NCI-H2029 treated with DMSO at 0.1 percent for 48 hours (cell line): Measurements from ENCODE around the gene ZBTB20.
A peak's percentile ranks its signal among the peaks of the same experiment; 100 is the strongest.

Experiments
- DNase-seq: peaks from one replicate; lab custom pipeline; 2025; lab: John Stamatoyannopoulos, UW

ZBTB20 gene

DNA sequence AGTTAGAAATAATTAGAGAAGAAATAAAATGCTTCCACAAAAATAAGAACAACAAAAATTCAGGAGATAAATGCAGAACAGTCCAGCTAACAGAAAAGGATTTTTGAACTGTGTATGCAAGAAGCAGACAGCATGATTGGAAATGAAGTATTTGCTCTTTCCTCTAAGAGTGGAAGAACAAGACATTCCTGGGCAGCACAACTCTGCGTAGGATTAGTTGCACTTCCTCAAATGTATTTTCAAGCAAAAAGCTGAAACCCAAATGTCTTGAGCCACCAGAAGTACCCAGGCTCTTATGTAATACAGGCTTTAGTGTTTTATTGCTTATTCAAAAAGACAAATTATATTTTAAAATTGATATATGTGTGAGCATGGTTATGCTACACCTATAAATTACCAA lies 127.2 kb downstream of the ZBTB20 start:
- no peak for DNase-seq

DNA sequence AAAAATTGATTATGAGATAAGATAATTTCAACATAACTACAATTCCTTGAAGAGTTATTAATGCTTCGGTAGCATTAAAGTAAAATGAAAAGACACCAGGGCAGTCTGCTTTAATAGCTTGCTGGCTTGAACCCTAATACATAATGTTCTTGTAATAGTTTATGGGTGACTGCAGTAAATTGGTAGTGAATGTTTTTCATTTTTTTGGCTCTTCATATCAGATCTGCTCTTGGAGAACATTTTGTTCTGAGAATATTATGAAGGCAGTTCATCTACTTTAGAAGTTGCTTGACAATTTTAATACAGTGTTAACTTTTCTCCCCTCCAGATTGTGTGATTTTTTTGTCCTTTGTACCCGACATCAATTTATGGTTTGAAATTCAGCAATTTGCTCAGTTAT lies 128.4 kb downstream of the ZBTB20 start:
- no peak for DNase-seq

DNA sequence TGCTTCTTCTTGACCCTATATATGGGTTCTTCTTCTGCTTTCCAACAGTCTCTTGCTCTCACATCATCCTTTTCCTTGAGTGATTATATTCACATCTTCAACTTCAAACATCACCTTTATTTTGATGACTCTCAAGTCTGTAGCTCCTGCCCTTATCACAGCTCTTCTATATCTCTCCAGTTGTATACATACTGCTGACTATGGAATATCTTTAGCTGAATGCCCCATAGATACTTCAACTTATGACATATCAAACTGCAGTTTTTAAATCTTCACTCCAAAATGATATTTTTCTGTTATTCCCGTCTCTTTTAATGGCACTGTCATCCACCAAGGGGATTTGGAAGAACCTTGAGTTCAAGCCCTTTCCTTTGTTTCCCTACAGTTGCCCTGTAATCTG lies 139.1 kb downstream of the ZBTB20 start:
- DNase-seq, result no peak

DNA sequence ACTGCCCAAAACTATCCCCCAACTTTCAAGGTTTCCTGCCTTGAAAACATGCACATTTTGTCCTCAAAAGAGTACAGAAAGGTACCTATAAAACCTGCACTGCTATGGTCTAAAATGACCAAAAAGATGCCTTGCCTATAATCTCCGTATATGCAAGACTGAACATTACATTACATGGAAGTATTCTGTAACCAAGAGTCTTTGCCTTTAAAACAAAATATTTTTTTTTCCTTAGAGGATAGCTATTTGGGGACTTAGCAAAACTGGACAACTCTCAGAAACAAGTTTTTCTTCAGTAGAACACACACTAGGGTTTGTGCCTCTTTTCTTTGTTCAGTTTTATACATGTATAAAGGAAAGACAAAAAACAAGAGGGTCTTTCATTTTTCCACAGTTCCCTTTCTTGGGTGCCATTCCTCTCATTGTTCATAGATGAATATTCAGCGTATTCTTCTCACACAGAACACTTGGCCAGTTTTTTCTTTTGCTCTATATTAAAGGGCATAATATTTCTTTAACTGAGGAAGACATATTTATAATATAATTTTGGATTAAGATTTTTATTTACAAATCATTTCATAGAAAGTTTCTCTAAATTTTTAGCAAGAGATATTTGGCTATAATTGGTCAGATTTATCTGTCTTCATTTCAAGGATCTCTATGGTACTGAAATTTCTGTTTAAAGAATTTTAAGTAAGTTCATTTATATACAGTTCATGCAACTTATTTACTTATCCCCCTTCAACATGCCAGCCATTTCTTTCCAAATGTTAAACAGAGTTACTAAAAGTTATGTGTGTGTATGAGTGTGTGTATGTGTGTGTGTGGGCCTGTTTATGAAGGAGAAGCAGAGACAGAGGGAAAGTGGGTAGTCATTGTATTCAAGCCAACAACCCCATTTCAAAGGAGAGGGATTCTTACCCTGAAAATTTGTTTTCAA lies 142.6 kb downstream of the ZBTB20 start:
- no peak for DNase-seq

DNA sequence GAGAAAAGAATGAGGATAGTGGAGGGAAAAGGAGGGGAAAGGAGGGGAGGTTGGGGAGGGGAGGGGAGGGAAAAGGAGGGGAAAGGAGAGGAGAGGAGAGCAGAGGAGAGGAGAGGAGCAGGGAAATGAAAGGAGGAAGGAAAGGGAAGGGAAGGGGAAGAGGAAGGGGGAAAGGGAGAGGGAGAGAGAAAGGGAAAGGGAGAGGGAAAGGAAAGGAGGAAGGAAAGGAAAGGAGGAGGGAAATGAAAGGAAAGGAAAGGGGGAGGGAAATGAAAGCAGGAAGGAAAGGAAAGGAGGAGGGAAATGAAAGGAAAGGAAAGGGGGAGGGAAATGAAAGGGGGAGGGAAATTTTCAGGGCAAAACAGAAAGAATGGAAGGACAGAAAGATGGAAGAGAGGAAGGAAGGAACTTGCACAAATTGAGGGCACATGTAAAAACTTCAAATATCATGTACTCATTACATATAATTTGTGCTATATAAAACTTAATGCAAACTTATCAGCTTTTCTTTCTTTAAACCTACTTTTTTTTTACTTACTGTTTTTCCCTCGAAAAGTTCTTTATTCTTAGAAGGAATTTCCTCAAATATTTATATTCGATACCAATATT lies 148.0 kb downstream of the ZBTB20 start:
- DNase-seq, result no peak

DNA sequence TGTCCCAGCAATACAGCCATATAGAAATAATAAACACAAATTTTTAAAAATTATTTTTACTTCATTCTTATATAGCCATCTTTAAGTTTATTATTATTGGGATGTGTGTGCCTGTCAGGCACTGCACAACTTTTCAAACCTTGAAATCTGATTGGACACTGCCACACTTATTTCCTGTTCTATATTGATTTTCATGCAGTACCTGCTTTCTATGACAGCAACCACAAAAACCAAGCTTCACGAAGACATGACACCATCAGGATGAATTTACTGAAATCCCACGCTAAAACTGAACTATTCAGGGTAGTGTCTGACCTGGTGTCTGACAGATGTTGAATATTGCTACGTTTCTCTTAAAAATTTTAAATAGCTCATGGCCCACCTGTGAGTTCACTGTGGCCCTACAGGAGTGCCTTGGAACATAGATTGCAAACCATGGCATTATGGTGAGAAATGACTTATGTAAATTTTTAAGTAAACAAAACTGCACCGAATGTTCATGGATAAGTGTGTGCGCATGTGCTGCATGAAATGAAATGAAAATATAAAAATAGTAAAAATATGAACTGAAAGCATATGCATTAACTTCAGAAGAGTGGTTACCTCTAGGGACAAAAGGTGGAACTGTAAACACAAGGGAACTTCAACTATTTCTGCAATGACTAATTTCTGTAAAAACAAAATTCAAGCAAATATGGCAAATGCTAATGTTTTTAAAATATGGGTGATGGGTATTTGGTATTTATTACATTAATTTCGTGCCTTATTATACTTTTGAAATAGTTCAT lies 152.3 kb downstream of the ZBTB20 start:
- DNase-seq, result no peak

DNA sequence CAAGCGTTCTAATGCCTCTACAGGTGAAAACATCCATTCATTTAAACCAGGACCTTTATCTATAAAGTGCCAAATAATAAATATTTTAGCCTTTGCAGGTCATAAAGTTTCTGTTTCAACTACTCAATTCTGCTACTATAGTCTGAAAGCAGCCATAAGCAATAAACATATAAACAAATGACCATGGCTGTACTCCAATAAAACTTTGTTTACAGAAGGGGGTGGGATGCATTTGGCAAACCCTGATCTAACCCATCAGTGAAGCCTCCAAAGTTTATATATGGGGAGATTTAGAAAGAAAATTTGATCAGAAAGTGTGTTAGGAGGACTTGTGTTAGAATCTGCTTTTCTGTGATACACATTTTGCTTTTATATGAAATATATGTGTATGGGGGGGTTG lies 161.3 kb downstream of the ZBTB20 start:
- no peak for DNase-seq

DNA sequence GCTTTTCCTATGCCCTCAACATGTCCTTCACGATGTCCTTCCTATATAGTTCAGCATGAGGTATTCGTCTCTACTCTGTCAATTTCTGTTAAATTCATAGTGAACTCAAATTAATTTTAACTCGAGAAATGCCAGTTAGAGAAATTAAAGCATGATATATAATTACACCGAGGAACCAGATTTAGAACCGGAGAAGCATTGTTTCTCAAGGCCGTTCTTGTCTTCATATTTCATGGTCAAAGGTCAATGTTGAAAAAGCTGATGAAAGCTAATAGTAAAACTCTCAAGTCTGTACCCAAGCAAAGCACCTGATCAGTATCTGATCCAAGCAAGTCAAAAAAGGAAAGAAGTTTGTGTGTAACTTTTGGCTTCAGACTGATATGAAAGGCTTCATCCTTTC lies 163.8 kb downstream of the ZBTB20 start:
- DNase-seq, result no peak

DNA sequence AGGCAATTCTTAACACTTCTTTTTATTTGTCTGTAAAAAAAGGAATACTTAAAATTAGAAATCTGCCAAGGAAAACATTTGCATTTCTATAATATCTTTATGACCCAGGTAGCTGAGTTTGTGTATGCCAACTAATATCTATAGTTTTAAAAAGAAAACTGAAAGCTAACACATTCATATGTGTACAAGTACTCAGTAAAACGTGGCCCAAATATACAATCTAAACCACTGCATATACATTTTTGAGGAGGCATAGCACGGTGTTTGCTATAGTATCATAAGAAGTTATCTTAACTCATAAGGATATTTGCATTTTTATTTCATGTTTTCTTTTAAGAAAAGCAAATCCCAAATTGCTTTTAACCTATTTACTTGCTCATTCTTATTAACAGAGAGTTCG lies 172.7 kb downstream of the ZBTB20 start:
- DNase-seq, result no peak

DNA sequence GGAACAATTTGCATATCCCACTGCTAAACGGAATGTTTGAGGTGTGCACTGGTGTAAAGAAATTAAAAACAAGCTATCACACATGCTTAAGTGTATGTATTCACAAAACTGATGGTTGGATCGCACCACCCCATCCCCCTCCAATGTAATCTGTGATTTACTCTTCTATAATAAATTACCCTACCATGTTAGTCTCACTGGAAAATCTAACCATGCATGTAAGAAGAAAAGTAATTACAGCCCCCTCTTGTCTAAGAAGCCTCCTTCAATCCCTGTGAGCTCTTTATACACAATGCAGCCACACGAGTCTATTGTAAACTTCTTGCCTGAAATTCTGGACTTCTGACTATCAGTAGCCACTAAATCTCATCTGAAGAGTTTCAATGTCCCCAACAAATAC lies 173.6 kb downstream of the ZBTB20 start:
- DNase-seq, result no peak

DNA sequence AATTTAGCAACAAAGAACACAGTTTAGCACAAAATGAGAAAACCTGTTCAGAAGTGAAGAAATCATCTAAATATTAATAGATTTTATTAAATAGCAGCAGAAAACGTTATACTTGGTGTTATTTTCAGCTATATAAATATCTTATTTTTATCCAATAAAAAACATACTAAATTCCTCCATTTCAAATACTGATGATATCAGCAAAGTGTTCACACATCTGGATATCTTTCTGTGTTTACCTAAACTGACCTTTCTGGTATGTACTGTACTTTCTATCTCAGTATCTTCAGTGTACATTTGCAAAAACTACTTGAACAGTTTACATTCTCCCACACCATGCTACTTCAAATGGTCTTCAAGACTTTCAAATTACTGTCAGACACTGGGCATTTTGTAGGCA lies 179.9 kb downstream of the ZBTB20 start:
- no peak for DNase-seq

DNA sequence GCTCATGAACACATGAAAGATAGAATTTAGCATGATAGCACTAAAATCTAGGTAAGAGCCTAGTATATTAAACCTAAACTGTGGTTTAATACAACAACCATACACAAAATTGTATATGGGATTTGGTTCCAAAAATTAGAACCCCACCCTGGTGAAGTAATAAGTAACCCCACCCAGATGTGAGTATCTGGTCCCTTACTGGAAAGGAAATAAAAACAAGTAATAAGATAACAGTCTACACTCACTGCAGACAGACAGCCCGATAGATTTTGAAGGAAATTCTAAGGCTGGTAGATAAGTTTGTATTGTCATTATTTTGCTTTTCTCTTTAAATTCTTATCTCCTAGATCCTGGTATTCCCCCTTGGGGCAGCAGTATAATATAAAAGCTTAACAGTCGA lies 184.9 kb downstream of the ZBTB20 start:
- no peak for DNase-seq

DNA sequence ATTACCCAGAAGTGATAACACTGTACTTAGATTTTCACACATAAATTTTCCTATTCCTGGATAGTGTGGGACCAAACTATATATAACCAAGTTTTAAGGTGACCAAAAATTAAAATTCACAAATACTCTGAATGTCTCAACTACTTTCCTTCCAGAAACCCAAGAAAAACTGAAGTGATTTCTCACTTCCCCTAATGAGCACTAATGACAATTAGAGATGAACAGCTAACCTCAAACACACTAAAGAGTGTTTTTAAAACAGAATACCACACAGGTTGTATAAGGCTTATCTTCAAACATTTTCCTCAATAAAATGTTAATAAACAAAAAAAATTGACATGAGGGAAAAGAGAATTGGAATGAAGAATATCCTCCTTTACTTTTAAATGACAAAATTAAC lies 188.2 kb downstream of the ZBTB20 start:
- DNase-seq, result no peak

DNA sequence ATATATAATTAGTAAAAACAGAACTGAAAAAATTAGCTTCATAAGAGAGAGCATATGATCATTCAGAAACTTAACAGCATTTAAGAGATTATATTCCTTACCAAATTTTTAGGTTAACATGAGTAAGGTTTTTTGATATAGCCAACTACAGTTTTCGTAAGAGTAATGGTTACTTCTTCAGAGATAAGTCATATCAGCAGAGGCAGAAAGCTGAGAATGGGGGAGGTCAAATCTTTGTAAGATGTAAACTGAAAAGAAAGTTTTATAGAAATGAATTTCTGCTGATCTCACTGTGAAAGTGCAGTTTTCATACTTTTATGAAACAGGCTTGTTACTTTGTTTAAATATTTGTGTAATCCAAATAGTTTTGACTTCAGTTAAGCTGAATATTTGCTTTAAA lies 193.3 kb downstream of the ZBTB20 start:
- no peak for DNase-seq

DNA sequence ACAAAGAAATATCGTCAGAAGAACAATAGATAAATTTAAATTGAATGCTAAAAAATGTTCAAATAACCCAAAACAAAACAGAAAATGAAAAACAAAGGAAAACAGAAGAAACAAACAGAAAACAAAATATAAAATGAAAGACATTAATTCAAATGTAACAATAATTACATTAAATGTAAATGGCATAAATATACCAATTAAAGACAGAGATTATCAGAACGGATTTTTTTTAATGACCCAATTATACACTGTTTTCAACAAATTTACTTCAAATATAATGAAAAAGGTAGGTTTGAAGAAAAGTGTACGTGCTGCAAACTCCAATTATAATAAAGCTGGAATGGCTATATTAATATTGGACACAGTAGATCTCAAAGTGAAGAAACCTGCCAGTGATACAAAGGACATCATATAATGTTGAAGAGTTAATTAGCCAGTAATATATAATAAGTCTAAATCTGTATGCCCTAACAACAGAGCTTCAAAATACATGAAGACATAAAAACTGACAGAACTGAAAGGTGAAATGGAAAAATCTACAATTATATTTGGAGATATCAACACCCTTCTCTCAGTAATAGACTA lies 193.8 kb downstream of the ZBTB20 start:
- no peak for DNase-seq

DNA sequence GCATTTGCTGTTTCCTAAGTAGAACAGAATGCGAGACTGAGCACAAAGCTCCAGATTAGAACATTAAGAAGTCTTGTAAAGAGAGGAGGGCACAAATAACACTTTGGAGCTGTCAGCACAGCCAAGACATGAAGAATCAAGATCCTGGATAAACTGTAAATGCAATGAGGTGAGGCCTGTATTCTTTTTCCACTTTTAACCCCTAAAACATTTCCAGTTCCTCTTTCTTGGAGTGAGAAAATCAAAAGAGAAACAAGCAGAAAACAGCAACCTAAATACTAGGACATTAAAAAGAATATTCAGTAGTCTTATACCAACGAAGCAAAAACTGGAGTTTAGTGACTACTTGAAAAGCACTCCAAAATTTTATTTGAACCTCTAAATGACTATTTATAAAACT lies 204.3 kb downstream of the ZBTB20 start:
- DNase-seq, result no peak

DNA sequence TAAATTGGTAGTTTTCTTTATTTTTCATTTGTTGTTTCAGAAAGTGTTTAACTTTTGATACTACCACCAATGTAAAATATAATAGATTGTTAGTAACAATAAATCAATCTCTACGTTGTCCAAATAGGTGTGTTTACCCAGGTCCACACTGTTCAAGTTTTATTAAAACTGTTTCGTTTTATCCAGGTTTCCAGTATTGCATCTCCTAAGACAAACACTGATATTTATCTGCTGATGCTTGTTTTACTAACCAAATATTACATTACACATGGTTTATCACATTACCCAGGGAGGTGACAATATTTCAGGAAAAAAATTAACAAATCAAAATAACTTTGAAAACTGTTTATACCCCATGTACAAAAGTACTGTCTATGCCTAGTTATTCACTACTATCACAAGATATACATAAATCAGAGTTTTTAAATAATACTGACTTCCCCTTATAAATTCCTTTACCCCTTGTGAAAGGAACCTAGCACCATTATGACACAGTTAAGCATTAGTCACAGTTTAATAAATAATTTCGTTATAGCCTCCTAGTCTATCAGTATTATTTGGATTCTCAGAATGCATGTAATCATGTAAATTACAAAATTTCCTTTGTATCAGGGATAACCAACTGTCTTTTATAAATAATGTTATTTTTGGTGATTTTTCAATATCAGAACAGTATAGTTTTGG lies 205.3 kb downstream of the ZBTB20 start:
- DNase-seq, result no peak

DNA sequence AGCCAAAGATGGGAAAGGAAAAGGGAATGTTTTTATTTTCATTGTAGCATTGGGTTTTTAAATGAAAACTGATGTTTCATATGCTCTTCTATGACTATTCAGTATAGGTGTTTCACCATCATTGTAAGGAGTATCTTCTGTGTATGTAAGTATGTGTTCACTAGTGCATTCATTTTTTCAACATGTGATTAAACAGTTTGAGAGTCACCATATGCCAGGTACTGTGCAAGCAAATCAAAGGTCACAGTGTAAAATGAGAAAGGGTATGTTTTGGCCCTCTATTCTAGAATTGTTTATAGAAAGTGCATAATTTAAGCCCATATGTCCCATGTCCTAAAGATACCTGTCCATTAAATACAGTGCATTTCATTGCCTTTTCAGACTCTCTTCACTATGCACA lies 207.2 kb downstream of the ZBTB20 start:
- peak; percentile 59 for DNase-seq

DNA sequence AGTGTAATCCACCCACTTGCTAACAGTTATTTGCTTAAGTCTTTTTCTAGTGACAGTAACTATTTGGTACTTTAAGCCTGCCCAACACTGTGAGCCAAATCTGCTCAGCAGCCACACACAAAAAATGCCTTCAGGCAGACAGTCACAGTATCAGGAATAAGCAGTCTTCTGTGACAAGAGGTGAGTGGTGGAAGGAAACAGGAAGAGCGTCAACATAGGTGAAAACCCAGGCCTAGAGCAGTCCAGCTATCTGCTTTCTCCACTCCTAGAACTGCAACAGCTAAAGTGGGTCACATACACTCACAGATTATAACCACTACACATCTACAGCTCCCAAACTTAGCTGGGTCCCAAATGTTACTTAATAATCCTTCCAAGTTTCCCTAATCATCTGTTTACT lies 213.7 kb downstream of the ZBTB20 start:
- no peak for DNase-seq

DNA sequence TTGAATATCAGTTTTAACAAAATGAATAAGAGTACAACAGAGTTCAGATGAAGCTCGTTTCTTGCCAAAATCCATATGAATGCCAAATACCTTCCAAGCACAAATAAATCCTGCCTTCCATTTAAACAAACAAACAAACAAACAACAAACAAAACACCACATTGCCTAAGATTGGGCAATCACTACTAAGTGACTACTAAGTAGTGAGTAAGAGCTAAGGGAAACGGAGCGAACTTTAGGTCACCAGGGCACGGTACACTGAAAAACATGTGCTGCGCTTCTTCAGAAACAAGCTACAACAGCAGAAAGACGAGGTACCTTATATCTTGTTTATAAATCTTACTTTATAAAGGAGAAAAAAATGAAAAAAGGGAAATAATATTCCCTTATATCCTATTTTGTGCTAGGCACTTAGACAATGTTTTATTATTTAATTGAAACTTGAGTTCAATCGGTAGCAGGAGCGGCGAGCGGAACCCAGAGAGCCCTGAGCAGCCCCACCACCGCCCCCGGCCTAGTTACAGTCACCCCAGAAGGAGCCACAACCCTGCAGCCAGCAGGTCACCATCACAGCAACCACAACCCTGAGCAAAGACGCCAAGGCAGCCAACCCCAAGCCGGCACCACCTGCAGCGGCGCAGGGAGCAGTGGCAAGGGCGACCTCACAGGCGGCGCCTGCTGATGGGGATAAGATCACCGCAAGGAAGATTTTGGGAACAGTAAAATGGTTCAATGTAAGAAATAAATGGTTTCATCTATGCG lies 216.9 kb downstream of the ZBTB20 start:
- DNase-seq, result no peak

DNA sequence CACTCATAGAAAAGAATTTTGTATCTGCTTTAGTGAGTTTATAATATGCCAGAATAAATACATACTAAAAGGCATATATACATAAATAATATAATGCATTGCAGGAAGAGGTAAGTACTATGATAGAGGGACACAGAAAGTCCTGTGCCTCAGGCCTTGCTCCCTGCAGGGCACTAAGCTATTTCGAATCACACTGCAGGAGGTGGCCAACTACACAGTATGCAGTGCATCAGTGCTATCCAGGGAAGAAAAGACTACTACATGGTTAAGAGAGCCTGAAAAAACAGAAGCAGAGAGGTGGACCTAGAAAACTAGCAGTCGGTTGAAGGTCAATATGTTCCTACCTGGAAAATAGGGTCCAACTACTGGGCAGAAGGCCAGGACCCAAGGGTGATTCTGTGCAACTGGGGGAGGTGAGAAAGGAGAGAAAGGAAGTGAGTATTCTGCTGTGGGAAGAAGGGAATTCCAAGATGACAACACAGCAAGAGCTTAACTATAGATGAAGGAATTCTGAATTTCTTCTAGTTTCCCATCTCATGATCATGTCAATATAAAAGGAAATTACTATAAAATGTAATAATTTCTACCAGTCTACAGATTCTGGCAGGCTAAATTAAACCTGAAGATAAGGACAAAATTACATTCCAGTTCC lies 218.0 kb downstream of the ZBTB20 start:
- no peak for DNase-seq
